Suppressor macrophage treated with lipopolysaccharide for 4 hours (primary cell): ENCODE data around the gene KSR1.
"Not testable (repeated sequence)": the region's sequence is repeated elsewhere in the genome, so short reads cannot be mapped to it uniquely, and the experiment has no call there.

Source experiments
- DNase-seq: peaks from one replicate; pipeline ENCODE4 v3.0.0-alpha.2; 2020

The KSR1 gene

DNA sequence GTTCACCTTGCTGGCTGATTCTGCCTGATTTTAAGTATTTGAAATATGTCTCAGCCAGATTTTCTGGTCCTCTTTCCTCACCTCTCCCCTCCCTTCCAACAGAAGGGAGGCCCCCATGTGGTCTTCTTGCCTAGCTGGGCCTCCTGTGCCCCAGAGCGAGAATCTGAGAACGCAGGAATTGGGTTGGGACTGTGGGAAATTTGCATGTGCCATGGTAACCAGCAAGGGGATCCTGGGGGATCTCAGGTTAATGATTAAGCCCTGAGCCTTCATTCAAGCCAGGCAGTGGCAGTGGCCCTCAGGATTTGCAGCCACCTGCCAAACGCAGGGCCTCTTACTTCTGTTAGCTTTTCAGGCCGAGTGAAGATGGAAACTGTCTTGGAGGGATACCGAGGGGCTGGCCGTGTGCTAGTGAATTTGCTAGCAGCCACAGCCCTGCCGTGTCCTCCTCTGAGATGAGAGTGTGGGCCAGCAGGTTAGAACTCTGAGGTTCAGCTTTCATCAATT, 40.2 kb downstream of the KSR1 start:
- DNase-seq: no peak

DNA sequence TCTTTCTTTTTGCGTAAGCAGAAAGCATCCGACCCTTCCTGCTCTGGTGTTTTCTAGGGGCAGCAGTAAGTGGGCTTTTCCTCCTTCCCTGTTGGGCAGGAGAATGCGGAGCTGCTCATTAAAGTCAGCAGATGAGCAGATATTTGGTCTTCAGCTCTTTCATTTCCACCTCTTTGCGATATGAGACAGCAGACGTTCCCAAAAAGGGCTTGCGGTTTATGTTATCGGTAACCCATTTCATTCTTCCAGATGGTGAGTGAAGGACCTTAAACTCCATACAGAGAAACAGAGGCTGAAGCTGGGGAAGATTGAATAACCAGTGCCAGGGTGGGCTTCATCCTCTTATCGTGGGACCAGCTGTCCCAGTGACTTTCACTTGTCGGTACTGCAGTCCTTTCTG, 40.7 kb downstream of the KSR1 start:
- no peak for DNase-seq

DNA sequence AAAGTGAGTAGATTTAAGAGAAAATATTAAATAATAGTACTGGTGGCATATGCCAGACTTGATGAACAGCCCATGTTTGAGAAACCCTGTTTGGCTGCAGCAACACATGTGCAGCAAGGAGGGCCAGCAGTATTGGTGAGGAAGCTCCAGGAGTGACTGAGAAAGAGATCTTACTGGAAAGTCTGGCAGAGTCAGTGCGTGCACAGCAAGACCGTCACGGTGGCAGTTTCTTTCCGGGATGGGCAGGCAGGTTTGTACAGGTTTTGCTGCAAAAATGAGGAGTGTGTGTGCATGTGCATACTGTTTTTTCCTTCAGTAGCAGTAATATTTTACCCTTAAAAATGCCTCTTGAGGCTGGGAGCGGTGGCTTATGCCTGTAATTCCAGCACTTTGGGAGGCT, 41.4 kb downstream of the KSR1 start:
- DNase-seq: no peak

DNA sequence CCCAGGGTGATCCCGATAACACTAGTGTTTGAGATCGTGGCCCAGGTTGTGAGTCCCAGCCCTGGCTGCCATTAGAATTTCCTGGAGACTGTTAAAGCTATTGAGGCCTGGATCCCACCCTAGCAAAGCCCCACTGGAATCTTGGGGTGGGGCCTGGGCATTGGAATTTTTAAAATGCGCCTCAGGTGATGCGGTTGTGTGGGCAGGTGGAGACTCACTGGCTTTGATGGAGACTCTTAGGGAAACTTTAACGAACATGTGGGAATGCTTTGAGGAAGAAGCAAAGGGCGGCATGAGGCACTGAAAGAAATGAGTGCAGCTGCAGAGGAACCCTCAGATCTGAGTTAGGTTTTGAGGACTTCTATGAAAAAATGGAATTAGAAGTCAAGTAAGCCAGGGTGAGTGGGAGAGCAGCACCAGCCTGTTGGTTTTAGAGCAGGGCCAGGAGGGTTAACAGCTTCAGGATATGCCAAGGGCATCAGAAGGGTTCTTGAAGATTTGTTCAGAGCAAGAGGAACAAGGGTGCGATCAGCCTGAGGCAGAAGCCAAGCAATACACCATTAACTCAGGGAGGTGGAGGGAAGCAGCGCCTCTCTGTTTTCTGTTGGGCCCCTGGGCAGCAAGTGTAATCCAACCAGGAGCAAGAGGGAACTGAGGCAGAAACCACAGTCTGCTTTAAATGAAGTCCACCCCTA, 42.5 kb downstream of the KSR1 start:
- no peak for DNase-seq

DNA sequence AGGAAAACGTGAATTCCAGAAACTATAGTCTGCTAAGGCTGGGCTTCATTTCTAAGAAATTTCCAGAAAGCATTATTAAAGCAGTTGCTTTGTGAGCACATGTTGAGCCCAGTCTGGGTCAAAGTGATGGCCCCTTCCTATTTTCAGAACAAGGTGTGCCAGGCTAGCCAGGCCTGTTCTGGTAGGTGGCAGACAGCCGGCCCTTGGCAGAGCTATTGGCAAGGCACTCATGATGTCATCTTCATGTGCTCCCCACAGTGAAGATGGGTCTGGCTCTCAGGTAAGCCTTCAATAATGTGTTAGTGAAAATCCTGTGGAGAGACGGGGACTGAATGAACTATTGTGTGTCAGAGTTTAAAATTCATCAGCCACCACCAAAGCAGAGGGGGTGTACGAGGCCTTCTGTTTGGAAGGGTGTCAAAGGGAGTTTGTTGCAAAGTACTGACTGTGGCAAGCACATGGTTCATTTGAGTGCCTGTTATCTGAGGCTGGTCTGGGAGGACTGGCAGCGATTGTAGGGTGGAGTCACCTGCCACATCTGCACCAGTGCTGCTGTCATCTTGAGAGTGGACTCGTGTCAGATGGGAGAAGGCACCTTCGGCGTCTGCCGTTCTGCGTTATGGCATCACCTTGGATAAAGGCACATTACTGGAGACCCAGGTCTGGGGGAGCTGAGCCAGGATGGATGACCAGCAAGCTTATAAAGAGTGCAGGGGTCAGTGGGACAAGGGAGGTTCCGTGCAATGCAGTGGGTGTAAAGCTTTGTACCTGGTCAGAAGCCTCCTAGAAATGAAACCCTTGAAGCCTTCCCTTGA, 43.4 kb downstream of the KSR1 start:
- no peak for DNase-seq

DNA sequence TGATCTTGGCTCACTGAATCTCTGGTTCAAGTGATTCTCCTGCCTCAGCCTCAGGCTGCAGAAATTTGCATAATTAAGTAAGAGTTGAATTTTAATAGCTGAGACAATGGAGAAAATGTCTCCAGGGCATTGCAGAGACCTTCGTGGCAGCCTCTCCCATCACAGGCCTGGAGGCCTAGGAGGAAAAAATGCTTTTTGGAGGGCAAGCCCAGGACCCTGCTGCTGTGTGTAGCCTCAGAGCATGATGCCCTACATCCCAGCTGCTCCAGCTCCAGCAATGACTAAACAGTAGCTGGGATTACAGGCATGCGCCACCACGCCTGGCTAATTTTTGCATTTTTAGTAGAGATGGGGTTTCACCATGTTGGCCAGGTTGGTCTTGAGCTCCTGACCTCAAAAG, 45.1 kb downstream of the KSR1 start:
- not testable (repeated sequence) for DNase-seq

DNA sequence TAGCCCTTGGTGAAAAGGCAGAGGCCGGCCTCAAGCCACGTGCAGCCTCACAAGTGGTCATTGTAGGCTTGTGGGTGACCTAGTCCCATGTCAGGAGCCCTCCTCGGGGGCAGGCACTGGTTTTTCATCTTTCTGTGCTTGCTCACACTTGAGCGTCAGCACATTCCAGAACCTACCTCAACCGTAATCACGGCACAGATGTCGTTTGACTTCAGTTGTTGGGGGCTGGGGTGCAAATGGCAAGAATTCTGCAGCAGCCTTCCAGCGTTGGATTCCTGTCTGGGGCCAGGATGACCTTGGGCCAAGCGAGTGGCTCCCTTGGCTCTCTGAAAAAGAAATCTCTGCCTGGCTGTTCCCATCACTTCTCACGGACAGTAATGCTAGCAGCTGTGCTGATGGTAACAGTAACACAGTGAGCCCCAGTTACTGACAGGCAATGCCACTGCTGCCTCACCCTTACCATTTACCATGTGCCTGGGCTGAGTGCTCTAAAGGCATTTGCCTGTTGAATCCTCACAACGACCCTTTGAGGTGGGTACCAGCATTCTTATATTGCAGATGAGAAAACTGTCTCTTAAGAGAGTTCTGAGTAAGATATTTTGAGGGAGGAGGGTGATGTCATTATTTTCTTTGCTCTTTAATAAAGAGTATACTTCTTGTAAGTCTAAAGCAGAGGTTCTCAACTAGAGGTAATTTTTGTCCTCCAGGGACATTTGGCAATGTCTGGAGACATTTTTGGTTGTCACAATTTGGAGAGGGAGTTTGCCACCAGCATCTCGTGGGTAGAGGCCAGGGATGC, 46.5 kb downstream of the KSR1 start:
- no peak for DNase-seq

DNA sequence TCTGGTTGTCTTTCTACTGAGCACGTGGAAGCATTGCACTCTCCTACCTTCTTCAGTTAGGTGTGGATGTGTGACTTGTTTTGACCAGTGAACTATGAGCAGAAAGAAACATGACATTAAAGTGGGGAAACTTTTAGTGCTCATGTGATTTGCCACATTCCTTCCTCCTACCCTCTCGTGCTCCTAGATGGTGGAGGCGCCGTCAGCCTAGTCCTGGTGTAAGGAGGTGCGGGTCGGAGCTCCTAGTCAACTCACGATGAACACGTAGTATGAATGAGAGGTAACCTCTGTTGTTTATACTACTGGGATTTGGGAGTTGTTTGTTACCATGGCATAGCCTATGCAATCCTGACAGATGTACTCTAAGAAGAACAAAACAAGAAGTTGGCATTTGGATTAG, 47.4 kb downstream of the KSR1 start:
- DNase-seq: no peak

DNA sequence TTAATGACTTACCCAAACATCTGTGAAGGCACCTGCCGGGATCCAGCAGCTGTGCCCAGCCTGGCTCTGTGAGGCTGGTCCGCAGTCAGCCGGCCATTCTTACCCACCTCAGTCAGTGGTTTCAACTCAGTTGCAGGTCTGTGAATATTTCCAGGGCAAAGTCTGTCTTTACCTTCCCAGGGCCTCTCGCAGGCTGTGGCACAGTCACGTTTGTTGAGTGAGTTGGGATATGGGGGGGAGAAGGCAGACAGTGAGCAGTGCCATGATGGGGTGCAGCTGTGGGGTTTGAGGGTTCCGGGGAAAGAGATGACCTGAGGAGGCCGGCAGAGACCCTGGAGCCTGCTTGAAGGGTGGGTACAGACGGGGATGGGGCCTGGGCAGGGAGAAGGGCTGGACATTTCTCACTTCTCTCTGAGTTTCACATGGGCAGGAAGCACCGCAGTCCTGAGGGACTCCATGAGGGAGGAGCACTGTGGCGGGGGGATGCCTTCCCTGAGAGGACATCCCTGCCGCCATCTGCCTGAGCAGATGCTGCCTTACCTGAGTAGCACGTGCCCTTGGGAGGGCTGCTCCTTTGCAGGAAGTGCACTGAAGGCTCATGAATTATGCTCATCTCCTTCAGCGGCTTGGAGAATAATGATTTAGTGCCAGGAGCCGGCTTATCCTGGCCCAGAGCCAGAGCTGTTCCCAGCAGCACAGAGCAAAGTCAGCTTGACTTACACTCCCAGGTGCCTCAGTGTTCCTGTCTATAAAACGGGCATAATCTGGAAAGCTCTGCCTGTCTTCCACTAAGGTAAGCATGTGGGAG, 48.1 kb downstream of the KSR1 start:
- no peak for DNase-seq

DNA sequence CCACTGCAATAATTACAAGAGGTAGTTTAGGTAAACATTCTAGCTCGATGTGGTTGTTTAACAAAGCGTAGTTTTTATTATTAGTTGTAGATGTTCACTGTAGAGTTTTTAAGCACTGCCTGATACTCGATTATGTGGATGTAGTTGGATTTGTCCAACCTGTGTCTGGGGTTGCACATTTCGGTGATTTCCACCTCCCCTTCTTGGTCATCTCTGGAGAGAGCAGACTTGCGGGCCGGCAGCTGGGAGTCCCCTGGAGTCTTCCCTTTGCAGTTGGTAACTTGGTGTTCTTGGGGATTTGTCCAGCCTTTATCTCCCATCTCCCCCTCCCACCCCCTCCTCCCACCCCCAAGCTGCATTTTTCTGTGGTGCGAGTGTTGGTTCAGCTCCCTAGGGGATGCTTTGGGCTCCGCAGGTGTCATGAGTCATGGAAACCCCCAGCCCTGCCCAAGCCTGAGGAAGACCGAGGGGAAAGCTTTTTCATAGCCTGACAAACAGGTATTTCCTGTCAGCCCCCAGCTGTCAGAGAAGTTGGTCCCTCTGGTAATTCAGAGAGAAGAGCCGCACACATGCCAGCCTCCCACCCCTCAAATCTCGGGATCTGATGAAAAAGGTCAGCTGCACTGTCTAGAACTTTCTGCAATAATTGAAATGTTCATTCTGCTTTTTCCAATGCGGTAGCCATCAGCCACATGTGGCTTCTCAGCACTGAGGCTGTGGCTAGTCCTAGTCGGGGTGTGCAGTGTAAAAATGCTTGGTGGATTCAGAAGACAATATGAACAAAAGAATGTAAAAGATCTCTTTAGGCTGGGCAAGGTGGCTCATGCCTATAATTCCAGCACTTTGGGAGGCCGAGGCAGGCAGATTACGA, 50.3 kb downstream of the KSR1 start:
- no peak for DNase-seq

DNA sequence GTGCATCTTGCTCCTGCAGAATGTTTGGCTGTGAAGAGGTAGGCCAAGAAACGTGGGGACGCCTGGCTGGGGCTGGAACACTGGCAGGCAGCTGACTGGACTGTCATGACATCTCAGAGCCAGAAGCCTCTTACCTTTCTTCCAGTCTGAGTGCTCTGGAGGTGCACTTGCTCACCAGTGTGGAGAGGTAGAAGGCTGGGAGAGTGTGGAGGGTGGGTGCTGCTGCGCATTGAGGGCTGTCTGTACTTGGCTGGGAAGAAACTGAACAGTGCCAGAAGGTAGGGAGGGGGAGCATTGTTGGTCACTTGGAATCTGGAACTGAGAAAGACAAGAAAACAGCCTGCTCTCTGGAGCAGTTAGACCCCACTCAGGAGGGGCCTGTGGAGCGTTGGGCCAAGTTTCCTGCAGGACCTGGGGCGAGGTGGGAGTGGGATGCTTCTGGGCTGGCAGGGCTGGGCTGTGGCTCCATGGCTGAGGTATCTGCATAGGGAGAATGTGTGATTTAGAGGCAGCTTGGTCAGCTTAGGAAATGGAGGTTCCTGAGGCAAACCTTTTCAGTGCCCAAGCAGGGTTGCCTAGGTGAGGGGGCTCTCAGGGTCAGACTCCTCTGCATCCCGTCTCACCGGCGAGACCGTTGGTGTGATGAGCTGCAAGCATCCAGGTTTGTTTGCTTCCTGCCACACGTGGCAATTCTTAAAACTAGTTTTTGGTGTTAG, 55.1 kb downstream of the KSR1 start:
- no peak for DNase-seq

DNA sequence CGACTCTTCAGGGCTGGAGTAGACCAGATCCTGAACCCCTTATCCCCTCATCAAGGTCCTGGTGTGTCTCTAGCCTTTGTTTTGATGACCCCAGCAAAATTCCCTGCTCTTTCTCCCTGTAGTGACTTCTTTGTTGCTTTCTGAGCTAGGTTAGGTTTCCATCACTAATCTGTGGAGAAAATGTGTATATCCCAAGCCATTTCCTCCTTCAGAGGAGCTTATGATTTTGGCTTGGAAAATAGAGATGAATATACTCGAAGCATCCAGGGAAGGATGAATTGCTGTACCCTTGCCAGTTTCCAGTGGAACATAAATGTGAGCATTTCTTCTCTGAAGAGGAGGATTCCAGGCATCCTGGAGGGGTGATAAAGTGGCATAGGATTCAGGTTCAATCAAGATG, 55.8 kb downstream of the KSR1 start:
- no peak for DNase-seq

DNA sequence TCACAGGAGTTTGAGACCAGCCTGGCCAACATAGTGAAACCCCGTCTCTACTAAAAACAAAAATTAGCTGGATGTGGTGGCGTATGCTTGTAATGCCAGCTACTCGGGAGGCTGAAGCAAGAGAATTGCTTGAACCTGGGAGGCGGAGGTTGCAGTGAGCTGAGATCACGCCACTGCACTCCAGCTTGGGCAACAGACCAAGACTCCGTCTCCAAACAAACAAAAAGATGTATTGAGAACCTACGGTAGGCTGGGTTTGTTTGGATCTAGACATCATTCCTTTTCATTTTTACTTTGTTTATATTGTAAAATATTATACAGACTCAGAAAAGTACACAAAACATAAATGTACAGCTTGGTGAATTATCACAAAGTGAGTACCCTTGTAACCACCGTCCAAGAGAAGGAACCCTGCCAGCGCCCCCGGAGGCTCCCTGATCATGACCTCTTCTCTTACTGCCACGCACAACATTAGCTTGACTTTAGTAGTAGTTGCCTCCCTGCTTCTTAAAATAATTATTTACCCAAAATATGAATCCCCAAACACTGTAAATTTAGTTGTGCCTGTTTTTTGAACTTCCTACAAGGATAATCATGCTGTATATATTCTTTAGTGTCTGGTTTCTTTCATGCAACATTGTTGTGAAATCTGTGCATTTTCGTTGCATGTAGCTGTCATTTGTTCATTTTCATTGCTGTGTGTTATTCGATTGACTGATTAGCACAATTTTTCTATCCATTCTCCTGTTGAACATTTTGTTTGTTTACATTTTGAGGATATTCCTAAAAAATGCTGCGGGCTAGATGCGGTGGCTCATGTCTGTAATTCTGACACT, 56.5 kb downstream of the KSR1 start:
- no peak for DNase-seq

DNA sequence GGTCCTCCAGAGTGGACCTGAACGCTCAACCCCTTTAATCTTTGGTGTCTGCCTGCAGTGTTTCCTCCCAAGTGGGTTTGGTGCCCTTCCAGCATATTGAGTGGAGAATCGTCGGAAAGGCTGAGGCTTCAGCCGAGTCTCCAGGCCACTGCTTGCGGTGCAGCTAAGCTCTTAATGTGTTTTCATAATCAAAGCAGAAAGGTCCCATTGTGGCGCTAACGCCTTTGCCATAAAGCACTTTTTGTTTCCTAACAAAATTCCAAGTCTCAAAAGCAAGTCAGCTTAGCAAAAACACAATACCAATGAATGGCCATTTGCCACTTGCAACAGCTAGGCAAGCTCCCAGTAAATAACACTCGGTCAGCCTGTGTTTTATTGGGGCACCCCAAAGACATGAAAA, 57.6 kb downstream of the KSR1 start:
- no peak for DNase-seq

DNA sequence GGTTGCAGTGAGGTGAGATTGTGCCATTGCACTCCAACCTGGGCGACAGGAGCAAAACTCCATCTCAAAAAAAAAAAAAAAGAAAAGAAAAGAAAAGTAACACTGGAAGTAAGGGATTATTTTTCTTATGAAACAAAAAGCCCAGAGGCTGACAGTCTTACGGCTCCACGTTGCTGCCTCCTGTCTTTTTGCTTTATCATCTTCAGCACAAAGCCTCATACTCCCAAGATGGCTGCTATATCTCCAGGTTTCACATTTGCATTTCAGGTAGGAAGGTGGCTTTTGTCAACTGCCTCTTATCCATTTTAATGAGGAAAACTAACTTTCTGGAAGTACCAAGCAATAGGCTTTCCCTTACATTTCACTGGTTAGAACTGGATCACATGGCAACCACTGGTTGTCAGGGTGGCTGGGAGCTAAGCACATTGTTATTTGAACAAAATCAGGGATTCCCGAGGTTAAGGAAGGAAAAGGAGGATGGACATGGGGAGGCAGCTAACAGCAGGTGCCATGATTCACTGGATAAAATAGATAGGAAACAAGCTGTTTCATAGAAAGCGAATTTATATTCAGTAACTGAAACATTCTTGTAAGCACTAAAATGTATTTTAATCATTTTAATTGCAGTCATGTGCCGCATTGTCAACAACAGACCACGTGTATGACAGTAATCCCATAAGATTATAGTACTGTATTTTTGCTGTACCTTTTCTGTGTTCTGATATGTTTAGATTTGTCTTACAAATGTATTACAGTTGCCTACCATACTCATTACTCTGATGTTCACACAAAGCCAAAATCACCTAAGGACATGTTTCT, 58.6 kb downstream of the KSR1 start:
- no peak for DNase-seq

DNA sequence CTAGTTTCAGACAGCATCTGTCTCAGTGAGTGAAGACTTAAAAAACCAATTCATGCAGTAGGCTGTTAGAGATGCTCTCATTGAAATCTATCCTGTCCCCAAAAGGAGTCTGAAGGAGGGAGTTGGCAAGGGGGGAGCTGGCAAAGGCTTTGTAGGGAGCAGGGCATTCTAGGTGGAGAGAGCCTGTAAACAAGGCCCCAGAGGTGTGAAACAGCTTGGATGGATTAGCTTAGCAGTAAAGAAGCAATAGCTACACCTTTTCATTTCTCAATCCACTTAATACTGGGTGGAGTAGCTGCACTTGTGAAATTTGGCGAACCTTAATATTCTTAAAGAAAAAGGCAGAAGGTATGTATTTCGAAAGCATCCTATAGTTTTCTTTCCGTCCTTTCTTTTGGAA, 61.8 kb downstream of the KSR1 start:
- no peak for DNase-seq

DNA sequence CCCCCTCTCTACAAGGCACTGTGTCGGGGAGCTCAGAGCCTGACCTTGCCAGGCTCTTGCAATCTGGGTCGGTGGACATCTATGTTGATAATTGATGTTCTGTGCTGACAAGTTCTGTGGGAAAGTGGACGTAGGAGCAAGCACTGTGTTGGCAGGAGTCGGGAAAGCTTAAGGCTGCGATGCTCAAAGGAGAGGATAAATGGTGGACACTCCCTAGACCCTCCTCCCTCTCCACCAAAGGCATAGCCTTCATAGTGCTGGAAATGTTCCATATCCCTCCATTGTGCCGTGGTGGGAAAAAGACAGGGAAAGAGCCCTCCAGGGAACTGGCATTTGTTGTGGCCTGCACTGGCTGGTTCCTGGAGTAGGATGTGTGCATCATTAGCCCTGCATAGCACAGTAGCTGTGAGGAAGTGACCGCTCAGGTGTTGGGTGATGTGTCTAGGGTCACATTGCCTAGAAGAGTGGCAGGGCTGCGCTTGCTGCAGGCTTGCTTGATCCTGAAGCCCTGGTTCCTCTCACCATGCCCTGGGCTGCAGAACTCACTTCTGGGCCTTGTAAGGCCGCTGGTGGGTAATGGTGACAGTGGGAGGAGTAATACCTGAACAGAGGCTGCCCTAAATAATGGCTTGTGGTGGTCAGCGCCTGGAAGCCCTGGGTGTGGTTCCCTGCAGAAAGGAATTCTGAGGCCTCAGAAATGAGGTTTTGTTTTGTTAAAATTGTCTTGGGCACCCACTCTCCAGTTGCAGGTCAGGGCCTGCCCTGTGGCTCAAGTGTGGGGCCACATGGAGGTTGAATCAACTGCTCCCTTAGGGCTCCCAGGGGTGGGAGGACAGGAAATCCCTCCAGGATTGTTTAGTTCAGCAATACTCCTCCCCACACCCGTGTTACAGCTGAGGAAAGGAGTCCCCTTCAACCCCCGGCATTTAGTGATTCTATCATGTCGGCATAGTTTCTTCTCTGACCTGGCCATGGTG, 62.6 kb downstream of the KSR1 start:
- DNase-seq: no peak

DNA sequence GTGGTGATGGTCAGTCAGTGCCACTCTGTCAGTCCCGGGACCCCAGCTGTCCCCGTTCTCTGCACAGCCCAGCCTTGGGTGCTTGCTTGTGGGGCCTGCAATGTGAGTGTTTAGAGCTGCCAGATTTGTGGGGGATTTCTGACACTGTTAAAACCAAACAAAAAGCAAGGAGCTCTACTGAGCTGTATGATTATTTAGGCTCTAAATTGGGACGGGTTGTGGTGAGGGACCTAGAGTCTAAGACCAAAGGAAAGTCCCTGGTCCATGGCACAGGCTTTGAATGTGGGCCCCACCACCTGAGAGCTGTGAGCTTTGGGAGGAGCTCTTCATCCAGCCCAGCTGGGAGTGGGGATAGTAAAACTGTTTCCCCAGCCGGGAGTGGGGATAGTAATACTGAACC, 63.3 kb downstream of the KSR1 start:
- DNase-seq: no peak
